Calu3 (cell line): ENCODE results near the gene INF2. TPM values are rescaled to one million over a fixed set of nuclear protein-coding genes. Genes with fewer than 3 reads are reported as not detected.

Experiments
- BruUV-seq: library from RNA; stranded (reverse); fragments of 400-500 nt; replicated peaks from 2 replicates; lab custom pipeline; 2021; lab: Mats Ljungman, UMichigan
- CTCF ChIA-PET: fragments of 300-600 bp; sonication (Branson Sonifier 250); formaldehyde crosslinking; loops from one replicate; lab custom pipeline; 2022; ENCODE audit warnings: antibody characterized with exemption; lab: Charles Lee
- DNase-seq: peaks from one replicate; pipeline ENCODE4 v3.0.0; 2022
- H3K27ac Mint-ChIP-seq: one replicate; pipeline ENCODE4 v1.8.0; 2022; ENCODE audit warnings: mixed read lengths; ENCODE audit not compliant: unreplicated experiment
- H3K27me3 Mint-ChIP-seq: one replicate; pipeline ENCODE4 v1.8.0; 2022; ENCODE audit warnings: mixed read lengths; ENCODE audit not compliant: unreplicated experiment
- H3K36me3 Mint-ChIP-seq: one replicate; pipeline ENCODE4 v1.8.0; 2022; ENCODE audit warnings: mild to moderate bottlenecking, moderate library complexity, mixed read lengths; ENCODE audit not compliant: insufficient read depth, unreplicated experiment
- H3K4me1 Mint-ChIP-seq: one replicate; pipeline ENCODE4 v1.8.0; 2022; ENCODE audit warnings: mild to moderate bottlenecking, low read depth, mixed read lengths; ENCODE audit not compliant: unreplicated experiment
- H3K4me3 Mint-ChIP-seq: one replicate; pipeline ENCODE4 v1.8.0; 2022; ENCODE audit warnings: mild to moderate bottlenecking, low read depth, moderate library complexity, mixed read lengths; ENCODE audit not compliant: unreplicated experiment
- H3K9me3 Mint-ChIP-seq: one replicate; pipeline ENCODE4 v1.8.0; 2022; ENCODE audit warnings: low read depth, mixed read lengths; ENCODE audit not compliant: unreplicated experiment
- intact Hi-C: fragments of 100-400 bp; cut with micrococcal nuclease; formaldehyde crosslinking; loops from one replicate; pipeline ENCODE4 v1.10.0; 2022; ENCODE audit not compliant: unreplicated experiment
- total RNA-seq: library from RNA; stranded (reverse); gene quantifications from 2 replicates; pipeline ENCODE4 v1.2.3, GENCODE V29; 2022
- TF ChIP-seq, protein P1 (sequence below): fragments of 200-600 bp; IDR thresholded peaks from one replicate; pipeline ENCODE4 v1.8.0; 2022; ENCODE audit warnings: antibody characterized with exemption; ENCODE audit not compliant: unreplicated experiment

The INF2 gene
- total RNA-seq, 1 experiment from 2014 or later: 208 TPM

DNA sequence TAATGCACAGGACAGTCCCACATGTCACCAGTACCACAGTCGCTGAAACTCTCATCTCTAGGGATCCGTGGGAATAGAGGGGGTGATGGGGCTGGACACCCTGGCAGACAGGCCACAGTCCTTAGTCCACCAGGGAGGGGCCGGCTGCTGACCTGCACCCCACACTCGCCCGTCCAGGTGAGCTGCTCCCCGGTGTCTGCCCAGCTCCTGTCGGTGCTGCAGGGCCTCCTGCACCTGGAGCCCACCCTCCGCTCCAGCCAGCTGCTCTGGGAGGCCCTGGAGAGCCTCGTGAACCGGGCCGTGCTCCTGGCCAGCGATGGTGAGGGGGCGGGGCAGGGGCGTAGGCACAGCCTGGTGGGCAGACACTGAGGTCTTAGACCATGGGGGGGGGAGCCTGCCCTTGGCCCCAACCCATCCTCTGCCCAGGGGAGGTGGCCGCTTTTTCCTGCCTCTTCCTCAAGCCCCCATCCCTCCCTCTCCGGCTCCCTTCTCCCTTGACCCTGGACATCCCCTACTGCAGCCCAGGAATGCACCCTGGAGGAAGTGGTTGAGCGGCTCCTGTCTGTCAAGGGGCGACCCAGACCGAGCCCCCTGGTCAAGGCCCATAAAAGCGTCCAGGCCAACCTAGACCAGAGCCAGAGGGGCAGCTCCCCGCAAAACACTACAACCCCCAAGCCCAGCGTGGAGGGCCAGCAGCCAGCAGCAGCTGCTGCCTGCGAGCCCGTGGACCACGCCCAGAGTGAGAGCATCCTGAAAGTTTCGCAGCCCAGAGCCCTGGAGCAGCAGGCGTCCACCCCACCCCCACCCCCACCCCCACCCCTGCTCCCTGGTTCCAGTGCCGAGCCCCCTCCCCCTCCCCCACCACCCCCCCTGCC, 17.6 kb downstream of the INF2 start:
- intact Hi-C loops: loop anchor here (5.0 kb wide), 1 partner anchor 40 kb away; no protein-coding TSS in a partner anchor
- Mint-ChIP-seq H3K27ac (no peak overlapping the region), H3K9me3 (no peaks in the 10 kb centered on the region), H3K36me3 (peaks cover 71% of the 10 kb centered on the region), H3K4me1 (no peaks in the 10 kb centered on the region), H3K27me3 (no peaks in the 10 kb centered on the region), H3K4me3 (no peak overlapping the region)
- BruUV-seq: no TSS peak
- TF ChIP-seq, protein P1, sequence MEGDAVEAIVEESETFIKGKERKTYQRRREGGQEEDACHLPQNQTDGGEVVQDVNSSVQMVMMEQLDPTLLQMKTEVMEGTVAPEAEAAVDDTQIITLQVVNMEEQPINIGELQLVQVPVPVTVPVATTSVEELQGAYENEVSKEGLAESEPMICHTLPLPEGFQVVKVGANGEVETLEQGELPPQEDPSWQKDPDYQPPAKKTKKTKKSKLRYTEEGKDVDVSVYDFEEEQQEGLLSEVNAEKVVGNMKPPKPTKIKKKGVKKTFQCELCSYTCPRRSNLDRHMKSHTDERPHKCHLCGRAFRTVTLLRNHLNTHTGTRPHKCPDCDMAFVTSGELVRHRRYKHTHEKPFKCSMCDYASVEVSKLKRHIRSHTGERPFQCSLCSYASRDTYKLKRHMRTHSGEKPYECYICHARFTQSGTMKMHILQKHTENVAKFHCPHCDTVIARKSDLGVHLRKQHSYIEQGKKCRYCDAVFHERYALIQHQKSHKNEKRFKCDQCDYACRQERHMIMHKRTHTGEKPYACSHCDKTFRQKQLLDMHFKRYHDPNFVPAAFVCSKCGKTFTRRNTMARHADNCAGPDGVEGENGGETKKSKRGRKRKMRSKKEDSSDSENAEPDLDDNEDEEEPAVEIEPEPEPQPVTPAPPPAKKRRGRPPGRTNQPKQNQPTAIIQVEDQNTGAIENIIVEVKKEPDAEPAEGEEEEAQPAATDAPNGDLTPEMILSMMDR: no peak
- CTCF ChIA-PET: interaction anchor here (0.6 kb wide), 1 partner anchor 213 kb away, joined by 3 read pairs; no protein-coding TSS in a partner anchor
- DNase-seq: no peak

DNA sequence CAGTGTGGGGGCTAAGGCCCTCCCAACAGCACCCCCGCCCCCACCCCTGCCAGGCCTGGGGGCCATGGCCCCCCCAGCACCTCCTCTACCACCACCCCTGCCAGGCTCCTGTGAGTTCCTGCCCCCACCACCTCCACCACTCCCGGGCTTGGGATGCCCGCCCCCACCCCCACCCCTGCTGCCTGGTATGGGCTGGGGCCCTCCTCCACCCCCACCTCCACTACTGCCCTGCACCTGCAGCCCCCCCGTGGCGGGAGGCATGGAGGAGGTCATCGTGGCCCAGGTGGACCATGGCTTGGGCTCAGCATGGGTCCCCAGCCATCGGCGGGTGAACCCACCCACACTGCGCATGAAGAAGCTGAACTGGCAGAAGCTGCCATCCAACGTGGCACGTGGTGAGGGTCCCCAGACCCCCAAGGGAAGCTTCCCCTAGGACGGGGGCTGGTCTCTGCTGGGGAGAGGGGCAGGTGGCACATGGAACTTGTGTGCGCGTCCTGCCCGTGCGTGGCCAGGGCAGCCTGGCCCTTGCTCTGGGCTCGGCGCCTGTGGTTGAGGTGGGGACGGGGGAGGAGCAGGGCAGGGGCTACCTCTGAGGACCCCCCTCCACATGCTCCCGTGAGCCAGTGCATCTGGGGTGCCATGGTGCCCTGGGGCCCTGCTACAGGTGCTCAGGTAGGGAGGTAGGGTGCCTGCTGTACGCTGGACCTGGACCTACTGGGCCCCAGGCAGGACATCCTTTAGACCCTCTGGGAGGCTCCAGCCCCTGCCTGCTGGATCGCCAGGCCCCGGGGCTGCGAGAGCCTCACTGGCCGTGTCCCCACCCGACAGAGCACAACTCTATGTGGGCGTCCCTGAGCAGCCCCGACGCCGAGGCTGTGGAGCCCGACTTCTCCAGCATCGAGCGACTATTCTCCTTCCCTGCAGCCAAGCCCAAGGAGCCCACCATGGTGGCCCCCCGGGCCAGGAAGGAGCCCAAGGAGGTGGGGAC, 18.5 kb downstream of the INF2 start:
- no peaks in the 10 kb centered on the region for H3K9me3 Mint-ChIP-seq
- H3K36me3 Mint-ChIP-seq: peaks cover 72% of the 10 kb centered on the region
- H3K4me3 Mint-ChIP-seq: no peak overlapping the region
- TF ChIP-seq, protein P1: no peak
- no peaks in the 10 kb centered on the region for H3K4me1 Mint-ChIP-seq
- H3K27me3 Mint-ChIP-seq: no peaks in the 10 kb centered on the region
- BruUV-seq: no TSS peak
- CTCF ChIA-PET: interaction anchor here (0.6 to 1.3 kb wide), 3 partner anchors 10 to 212 kb away, joined by 3 to 4 read pairs (median 3); no protein-coding TSS in a partner anchor
- peak overlapping the region; percentile 54 for H3K27ac Mint-ChIP-seq
- no peak for DNase-seq
- intact Hi-C loops: loop anchor here (5.0 kb wide), 1 partner anchor 41 kb away; no protein-coding TSS in a partner anchor

GRCh38 chr14:104708606-104709268, 19.3 kb downstream of the INF2 start:
- Mint-ChIP-seq H3K27me3 (no peaks in the 10 kb centered on the region), H3K9me3 (no peaks in the 10 kb centered on the region), H3K4me3 (no peak overlapping the region), H3K27ac (peak overlapping the region; percentile 54), H3K4me1 (no peaks in the 10 kb centered on the region), H3K36me3 (peaks cover 71% of the 10 kb centered on the region)
- no TSS peak for BruUV-seq
- intact Hi-C loops: loop anchor here (5.0 kb wide), 1 partner anchor 41 kb away; no protein-coding TSS in a partner anchor
- TF ChIP-seq, protein P1: peak; percentile 87
- CTCF ChIA-PET: interaction anchor here (1.1 to 1.3 kb wide), 2 partner anchors 11 to 43 kb away, joined by 3 to 11 read pairs; no protein-coding TSS in a partner anchor
- DNase-seq: peak; percentile 79
